Muscle layer of duodenum (tissue), 2 donors: ENCODE data around the gene TNS3.
A peak's percentile ranks its signal among the peaks of the same experiment; 100 is the strongest.

Source experiments
- H3K27ac ChIP-seq: one replicate; pipeline ENCODE4 v1.7.0; 2013; ENCODE audit warnings: mild to moderate bottlenecking, low read length
- H3K27me3 ChIP-seq: one replicate; pipeline ENCODE4 v1.7.0; 2013; ENCODE audit warnings: low read depth, mild to moderate bottlenecking, control low read depth, low read length
- H3K36me3 ChIP-seq, 2 donors: one replicate each; pipeline ENCODE4 v1.7.0; 2013; ENCODE audit warnings: low read length in 2 of 2, control low read depth in 1 of 2, mild to moderate bottlenecking in 1 of 2; ENCODE audit not compliant: insufficient read depth in 2 of 2, control insufficient read depth in 1 of 2
- H3K4me1 ChIP-seq, 2 donors: one replicate each; pipeline ENCODE4 v1.7.0; 2013; ENCODE audit warnings: low read length in 2 of 2, mild to moderate bottlenecking in 2 of 2, control low read depth in 1 of 2, moderate library complexity in 1 of 2; ENCODE audit not compliant: insufficient read depth in 2 of 2, control insufficient read depth in 1 of 2
- H3K4me3 ChIP-seq, 2 donors: one replicate each; pipeline ENCODE4 v1.7.0; 2013; ENCODE audit warnings: low read length in 2 of 2, low read depth in 1 of 2, mild to moderate bottlenecking in 1 of 2
- H3K9me3 ChIP-seq, 2 donors: one replicate each; pipeline ENCODE4 v1.7.0; 2013; ENCODE audit warnings: low read length in 2 of 2, control low read depth in 1 of 2, mild to moderate bottlenecking in 1 of 2; ENCODE audit not compliant: control insufficient read depth in 1 of 2
- donor health status: healthy.

The TNS3 gene

DNA sequence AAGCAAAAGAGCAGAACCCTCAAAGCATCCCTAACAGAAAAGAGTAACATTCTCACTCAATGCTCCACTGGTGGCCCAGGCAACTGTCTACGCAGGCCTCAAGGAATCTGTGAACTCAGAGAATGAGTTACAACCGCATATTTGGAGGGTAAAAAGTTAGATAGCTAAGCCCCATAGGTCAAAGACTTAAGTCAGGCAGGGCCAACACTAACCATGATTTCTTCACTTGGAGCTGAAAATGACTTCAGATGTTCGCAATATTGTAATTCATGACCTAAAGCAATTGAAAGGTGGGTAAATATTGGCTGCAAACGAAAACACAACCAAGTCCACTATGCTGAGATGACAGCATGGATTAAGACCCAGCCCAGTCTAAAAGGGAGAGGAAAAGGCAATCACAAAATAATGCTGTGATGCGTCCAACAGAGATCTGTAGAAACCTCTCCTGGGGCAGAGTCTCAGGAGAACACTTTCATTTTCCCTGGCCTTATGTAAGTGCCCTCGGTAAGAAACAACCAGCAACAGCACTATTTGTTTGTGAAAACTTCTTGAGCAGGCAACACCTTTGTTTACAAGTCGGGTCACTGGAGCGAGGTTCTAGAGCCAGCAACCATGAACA is 176.5 kb downstream of the TNS3 start:
- no peaks in the 10 kb centered on the region for H3K27me3 ChIP-seq
- H3K4me3 ChIP-seq: no peak overlapping the region
- H3K27ac ChIP-seq: peak overlapping the region; percentile 30
- peaks cover 0 to 6% of the 10 kb centered on the region in 2 donors for H3K36me3 ChIP-seq
- peaks cover 11 to 14% of the 10 kb centered on the region in 2 donors for H3K4me1 ChIP-seq
- H3K9me3 ChIP-seq: no peaks in the 10 kb centered on the region

DNA sequence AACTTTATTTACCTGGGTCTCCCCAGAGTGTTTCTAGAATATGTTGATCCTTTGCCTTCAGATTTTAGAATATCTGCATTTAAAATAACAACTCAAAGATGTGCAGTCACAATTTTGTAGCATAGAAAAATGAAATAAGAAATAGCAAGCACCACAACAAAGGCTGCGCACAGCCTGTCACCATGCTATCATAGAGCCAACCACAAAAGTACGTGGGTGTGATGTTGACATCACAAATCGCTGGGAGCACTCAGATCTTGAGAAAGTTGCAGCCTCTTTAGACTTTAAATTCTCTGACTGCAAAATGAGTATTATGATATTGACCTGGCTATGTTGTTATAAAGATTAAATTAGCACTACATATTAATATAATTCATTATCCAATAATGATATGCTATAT is 177.9 kb downstream of the TNS3 start:
- H3K9me3 ChIP-seq: no peaks in the 10 kb centered on the region
- H3K4me3 ChIP-seq: no peak overlapping the region
- no peak overlapping the region for H3K27ac ChIP-seq
- H3K27me3 ChIP-seq: no peaks in the 10 kb centered on the region
- H3K36me3 ChIP-seq: no peaks in the 10 kb centered on the region
- H3K4me1 ChIP-seq: peaks cover 11 to 14% of the 10 kb centered on the region in 2 donors

DNA sequence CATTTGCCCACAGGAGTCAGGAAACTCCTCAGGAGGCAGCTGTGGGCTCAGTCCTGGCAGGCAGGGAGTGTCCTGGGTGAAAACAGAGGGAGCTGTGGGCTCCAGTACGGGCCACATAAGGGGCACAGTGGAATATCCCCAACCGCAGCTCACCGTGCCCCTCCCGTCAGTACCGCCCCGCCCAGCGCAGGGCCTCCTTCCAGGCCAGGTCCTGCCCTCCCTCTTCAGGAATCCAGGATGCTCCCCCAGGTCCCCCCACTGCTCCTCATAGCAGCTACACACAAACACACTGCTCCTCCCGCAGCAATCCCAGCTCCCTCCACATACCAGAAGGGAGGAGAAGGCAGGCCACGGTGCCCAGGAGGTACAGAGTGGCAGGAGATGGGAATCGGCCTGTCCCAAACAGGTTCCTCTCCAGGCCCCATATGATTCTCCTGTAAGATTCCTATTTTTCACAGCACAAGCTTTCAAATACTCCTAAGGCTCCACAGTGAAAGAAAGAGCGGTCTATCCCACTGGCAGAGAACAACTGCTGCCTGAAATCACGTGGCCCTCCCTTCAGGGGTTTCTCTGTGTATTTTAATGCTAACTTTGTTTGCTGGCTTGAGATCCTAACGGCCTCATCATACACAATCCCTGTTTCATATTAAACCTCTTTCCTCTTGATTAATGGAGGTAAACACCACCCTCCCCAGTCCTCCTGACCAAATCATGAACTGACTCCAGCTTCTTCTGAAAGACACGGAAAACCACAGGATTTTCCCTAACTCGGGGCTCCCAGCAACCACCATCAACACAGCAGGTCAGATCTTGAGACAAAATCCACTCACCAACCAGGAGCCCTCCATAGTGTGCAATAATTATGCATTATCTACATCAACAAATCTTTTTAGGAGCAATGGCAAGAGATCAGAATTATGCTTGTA is 178.7 kb downstream of the TNS3 start:
- H3K27ac ChIP-seq: no peak overlapping the region
- H3K4me3 ChIP-seq: no peak overlapping the region
- no peaks in the 10 kb centered on the region for H3K27me3 ChIP-seq

DNA sequence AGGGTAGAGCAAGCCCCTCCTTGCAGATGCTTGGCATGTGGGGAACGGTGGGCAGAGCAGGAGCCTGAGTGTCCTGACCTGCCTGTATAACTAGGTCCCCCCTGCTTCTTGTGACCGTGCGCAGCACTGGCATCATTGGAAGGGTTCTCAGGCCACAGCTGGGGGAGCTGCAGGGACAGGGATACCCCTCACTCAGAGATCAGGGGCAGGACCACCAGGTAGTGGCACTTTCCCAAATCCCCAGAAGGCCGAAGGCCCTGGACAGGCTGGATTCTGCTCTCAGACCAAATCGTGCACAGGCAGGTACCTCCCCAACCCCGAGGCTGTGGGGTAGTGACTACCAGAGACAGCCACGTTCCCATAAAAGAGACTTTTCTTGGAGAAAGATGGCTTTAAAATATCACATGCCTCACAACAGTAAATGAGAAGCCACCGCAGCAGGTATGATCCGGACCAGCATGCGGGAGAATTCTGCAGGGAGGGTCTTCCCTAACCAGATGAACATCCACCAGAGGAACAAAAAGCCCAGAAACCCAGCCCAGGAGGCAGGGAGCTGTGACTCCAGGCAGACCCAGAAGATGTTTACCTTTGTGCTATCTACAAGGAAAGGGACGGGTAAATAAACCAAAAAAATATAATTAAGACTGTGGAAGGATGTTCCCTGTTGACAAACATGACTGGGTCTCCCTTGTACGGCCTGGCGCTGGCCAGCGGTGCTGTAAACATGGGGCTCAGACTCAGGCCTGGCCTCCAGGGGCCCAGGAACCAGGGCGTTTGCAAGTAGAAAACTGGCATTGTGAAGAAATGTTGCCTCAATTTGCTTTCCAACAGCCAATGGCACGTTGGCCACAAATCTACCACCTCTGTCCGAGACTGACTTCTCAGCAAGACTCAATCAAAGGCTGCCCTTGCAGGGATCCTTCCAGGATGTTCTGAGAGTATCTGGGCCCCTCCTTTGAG is 180.0 kb downstream of the TNS3 start:
- H3K4me3 ChIP-seq: no peak overlapping the region
- peaks cover 9 to 11% of the 10 kb centered on the region in 2 donors for H3K4me1 ChIP-seq
- no peak overlapping the region for H3K27ac ChIP-seq
- H3K36me3 ChIP-seq: peaks cover 0 to 4% of the 10 kb centered on the region in 2 donors
- H3K27me3 ChIP-seq: no peaks in the 10 kb centered on the region
- H3K9me3 ChIP-seq: no peaks in the 10 kb centered on the region

More for the DNA sequence above, 178.7 kb downstream of the TNS3 start:
- Histone ChIP-seq H3K36me3 (no peaks in the 10 kb centered on the region), H3K4me1 (peaks cover 11 to 14% of the 10 kb centered on the region in 2 donors), H3K9me3 (no peaks in the 10 kb centered on the region)

DNA sequence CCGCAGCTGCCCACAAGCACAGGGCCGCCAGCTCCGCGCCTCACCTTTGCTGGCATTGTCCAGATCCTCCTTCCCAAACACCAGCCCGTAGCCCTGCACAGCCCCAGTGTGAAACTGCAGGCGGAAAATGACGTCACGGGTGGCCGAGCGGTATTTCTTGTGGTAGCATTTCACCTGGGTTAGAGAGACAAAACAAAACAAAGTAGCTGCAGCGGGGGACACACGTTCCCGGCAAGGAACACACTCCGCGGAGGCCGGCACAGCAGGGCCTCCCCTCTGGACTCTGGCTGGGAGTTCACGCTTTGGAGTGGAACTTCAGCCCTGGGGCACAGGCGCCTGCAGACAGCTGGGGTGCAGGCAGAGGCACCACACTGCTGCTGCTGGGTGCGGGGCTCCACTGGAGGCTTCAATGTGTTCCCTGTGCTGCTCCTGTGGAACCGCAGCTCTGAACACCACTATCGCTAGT is 181.1 kb downstream of the TNS3 start:
- no peaks in the 10 kb centered on the region for H3K4me1 ChIP-seq
- no peaks in the 10 kb centered on the region for H3K27me3 ChIP-seq
- peaks cover 2 to 15% of the 10 kb centered on the region in 2 donors for H3K36me3 ChIP-seq
- H3K4me3 ChIP-seq: no peak overlapping the region
- H3K27ac ChIP-seq: no peak overlapping the region
- no peaks in the 10 kb centered on the region for H3K9me3 ChIP-seq

DNA sequence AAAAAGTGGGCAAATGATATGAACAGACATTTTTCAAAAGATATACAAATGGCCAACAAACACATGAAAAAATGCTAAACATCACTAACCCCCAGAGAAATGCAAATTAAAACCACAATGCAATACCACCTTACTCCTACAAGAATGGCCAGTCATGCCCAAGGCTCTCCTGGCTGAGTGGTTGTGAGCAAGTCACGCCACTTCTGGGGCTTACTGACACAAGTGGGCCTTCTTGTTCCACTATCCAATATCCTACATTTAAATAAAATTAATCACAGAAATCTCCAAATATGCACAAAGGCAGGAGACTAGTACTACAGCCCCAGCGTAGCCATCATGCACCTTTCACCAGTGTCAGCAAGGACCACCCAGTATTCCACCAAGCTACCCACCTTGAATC is 181.9 kb downstream of the TNS3 start:
- Histone ChIP-seq H3K36me3 (peaks cover 7 to 23% of the 10 kb centered on the region in 2 donors), H3K27ac (no peak overlapping the region), H3K4me3 (no peak overlapping the region), H3K9me3 (no peaks in the 10 kb centered on the region), H3K4me1 (no peaks in the 10 kb centered on the region), H3K27me3 (no peaks in the 10 kb centered on the region)

DNA sequence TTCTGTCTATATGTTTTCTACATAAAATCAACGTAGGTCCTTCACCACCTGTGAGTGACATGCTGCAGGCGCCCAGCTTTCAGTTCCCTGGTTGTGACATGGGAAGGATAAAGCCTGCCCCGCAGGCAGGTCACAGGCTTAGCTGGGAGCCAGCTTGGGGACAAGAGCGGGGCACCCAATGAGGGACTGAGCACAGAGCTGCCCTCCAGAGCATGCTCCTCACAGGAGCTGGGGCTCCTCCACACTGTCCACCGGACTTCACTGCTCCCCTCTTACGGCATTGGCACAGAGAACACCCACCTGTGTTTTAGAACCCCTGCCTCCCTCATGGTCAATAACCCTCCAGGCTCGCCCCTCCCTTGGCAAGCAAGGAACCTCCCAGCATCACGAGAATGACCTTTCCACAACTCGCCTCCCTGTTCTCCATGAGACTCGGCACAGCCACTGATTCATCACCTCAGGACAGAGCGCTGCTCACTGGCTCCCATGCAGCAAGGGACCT is 187.1 kb downstream of the TNS3 start:
- peaks cover 10 to 32% of the 10 kb centered on the region in 2 donors for H3K36me3 ChIP-seq

DNA sequence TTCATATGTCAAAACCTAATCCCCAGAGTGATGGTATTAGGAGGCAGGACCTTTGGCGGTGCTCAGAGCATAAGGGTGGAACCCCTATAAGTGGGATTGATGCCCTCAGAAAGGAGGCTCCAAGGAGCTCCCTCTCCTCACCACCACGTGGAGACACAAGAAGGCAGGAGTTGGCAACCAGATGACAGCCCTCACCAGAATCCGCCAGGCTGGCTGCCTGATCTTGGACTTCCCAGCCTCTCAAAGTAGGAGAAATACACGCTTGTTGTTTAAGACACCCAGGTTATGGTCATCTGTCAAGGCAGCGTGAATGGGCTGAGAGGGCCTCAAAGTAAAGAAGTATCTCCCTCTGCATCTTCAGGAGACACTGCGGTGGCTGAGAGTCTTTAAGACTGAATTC is 187.7 kb downstream of the TNS3 start:
- H3K27me3 ChIP-seq: no peaks in the 10 kb centered on the region
- H3K36me3 ChIP-seq: peaks cover 10 to 32% of the 10 kb centered on the region in 2 donors
- H3K4me1 ChIP-seq: peaks cover 0 to 8% of the 10 kb centered on the region in 2 donors
- no peaks in the 10 kb centered on the region for H3K9me3 ChIP-seq
- H3K4me3 ChIP-seq: no peak overlapping the region
- no peak overlapping the region for H3K27ac ChIP-seq

More for the DNA sequence above, 187.1 kb downstream of the TNS3 start:
- Histone ChIP-seq H3K4me1 (peaks cover 0 to 8% of the 10 kb centered on the region in 2 donors), H3K9me3 (no peaks in the 10 kb centered on the region), H3K27ac (no peak overlapping the region), H3K27me3 (no peaks in the 10 kb centered on the region), H3K4me3 (no peak overlapping the region)

DNA sequence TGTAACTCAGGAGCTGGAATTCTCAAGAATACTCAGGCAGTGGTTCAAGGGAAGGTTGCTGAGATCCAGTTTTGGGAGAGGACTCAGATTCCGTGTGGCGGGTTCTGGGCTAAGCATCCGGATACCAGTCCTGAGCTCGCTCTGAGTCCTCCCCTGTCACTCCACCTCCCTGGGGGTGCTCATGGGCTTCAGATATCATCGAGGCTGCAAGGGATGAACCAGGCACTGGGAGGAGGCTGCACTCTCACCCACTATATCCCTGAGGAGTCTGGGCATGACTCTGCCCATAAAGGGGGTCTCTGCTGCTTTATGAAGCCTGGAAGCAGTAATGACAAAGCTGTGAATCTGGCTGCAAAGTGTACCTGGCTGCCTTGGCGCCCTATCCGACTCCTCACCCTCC is 188.5 kb downstream of the TNS3 start:
- Histone ChIP-seq H3K4me1 (peaks cover 0 to 8% of the 10 kb centered on the region in 2 donors), H3K4me3 (no peak overlapping the region), H3K36me3 (peaks cover 10 to 32% of the 10 kb centered on the region in 2 donors), H3K9me3 (no peaks in the 10 kb centered on the region), H3K27ac (no peak overlapping the region), H3K27me3 (no peaks in the 10 kb centered on the region)

DNA sequence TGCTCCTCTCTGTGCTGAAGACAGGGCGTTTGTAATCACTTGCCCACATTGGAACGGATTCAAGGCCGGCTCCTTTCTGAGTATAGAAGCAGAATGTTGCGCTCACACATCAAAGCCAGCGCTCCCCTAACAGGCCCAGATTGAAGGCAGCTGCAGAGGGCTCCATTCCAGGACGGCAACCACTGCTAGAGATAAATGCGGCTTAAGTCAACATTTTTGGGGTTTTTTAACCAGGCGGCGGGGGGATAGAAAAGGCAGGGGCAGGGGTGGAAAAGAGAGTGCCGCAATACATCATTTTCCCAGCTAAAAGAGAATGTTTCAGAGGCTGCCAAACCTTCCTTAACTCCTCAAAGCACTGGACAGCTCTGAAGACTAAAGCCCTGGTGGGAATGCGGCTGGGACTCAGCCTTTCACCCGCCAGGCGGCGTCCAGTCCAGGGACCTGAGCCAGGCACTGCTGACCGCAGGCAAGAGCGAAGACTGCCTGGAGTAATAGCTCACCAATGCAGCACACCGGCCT is 189.6 kb downstream of the TNS3 start:
- no peak overlapping the region for H3K27ac ChIP-seq

More for the DNA sequence above, 189.6 kb downstream of the TNS3 start:
- Histone ChIP-seq H3K9me3 (no peaks in the 10 kb centered on the region), H3K27me3 (no peaks in the 10 kb centered on the region), H3K4me1 (peaks cover 0 to 8% of the 10 kb centered on the region in 2 donors), H3K36me3 (peaks cover 10 to 39% of the 10 kb centered on the region in 2 donors), H3K4me3 (no peak overlapping the region)
